Testis (tissue), 3 donors: ENCODE results near the gene HSPD1. TPM values are rescaled to one million over a fixed set of nuclear protein-coding genes. Genes with fewer than 3 reads are reported as not detected.

Source experiments
- DNase-seq: peaks from one replicate; pipeline ENCODE4 v3.0.0-alpha.2; 2019
- H3K27ac ChIP-seq, 2 donors: fragments of 200-600 bp; sonication (generic); one replicate each; pipeline ENCODE4 v1.5.1; 2019
- H3K27me3 ChIP-seq: fragments of 200-600 bp; sonication (generic); one replicate; pipeline ENCODE4 v1.5.1; 2019
- H3K36me3 ChIP-seq: fragments of 200-600 bp; sonication (generic); one replicate; pipeline ENCODE4 v1.5.1; 2017; ENCODE audit warnings: low read depth; ENCODE audit errors: missing control alignments
- H3K4me1 ChIP-seq: fragments of 200-600 bp; sonication (generic); one replicate; pipeline ENCODE4 v1.5.1; 2019
- H3K4me3 ChIP-seq, 2 donors: fragments of 200-600 bp; sonication (generic); one replicate each; pipeline ENCODE4 v1.5.1; 2017 to 2019
- H3K9me3 ChIP-seq: fragments of 200-600 bp; sonication (generic); one replicate; pipeline ENCODE4 v1.5.1; 2017
- POLR2A ChIP-seq: fragments of 450-650 bp; IDR thresholded peaks from one replicate; pipeline ENCODE4 v1.6.1; 2017; ENCODE audit warnings: antibody characterized with exemption, mild to moderate bottlenecking, moderate library complexity
- WGBS, 2 donors: methylation state at CpG; one replicate each; pipeline ENCODE4 v1.1.5; 2018; 5-methylcytosine and 5-hydroxymethylcytosine counted together
- intact Hi-C: fragments of 100-400 bp; cut with DNase I; formaldehyde crosslinking; loops from one replicate; pipeline ENCODE4 v1.15.1; 2023; ENCODE audit warnings: low total_unique reads
- polyA plus RNA-seq: library from polyadenylated mRNA; stranded (reverse); fragments of 350-450 nt; fragmentation: Illumina TruSeq; extraction: RNeasy Lipid Tissue Mini Kit (QIAGEN cat#74804); gene quantifications from one replicate; pipeline ENCODE4 v1.2.3, GENCODE V29; 2014; ENCODE audit warnings: low read depth, low replicate concordance; ENCODE audit not compliant: insufficient read depth
- total RNA-seq, 2 donors: library from RNA; depleted of rRNA; stranded (reverse); fragments of >200 nt; gene quantifications; one replicate each; pipeline ENCODE4 v1.2.3, GENCODE V29; 2016
- TF ChIP-seq, protein P1 (sequence below), 3 experiments: fragments of 450-650 bp in 2 of 3; fragments of 200-600 bp in 1 of 3; sonication (generic) in 1 of 3; IDR thresholded peaks; one replicate each; pipeline ENCODE4 v1.5.1; 2016 to 2019; ENCODE audit warnings: antibody characterized with exemption in 3 of 3, mild to moderate bottlenecking in 2 of 3, moderate library complexity in 1 of 3

The HSPD1 gene
- total and polyA plus RNA-seq, 3 donors from 2014 or later = 107 to 121 (median 111) TPM

GRCh38 chr2:197477797-197478196, 21.8 kb downstream of the HSPD1 start:
- intact Hi-C loops = no loop called here
- 96 to 98% methylated on average over 3 of the region's 3 CpGs for WGBS, 2 donors
- DNase-seq = no peak
- Histone ChIP-seq H3K4me3 (no peak overlapping the region), H3K4me1 (no peaks in the 10 kb centered on the region), H3K27ac (no peak overlapping the region), H3K36me3 (no peaks in the 10 kb centered on the region), H3K9me3 (no peaks in the 10 kb centered on the region), H3K27me3 (no peaks in the 10 kb centered on the region)
- TF ChIP-seq, protein P1, sequence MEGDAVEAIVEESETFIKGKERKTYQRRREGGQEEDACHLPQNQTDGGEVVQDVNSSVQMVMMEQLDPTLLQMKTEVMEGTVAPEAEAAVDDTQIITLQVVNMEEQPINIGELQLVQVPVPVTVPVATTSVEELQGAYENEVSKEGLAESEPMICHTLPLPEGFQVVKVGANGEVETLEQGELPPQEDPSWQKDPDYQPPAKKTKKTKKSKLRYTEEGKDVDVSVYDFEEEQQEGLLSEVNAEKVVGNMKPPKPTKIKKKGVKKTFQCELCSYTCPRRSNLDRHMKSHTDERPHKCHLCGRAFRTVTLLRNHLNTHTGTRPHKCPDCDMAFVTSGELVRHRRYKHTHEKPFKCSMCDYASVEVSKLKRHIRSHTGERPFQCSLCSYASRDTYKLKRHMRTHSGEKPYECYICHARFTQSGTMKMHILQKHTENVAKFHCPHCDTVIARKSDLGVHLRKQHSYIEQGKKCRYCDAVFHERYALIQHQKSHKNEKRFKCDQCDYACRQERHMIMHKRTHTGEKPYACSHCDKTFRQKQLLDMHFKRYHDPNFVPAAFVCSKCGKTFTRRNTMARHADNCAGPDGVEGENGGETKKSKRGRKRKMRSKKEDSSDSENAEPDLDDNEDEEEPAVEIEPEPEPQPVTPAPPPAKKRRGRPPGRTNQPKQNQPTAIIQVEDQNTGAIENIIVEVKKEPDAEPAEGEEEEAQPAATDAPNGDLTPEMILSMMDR (IDR thresholded peaks at IDR 0.05) = no peak

DNA sequence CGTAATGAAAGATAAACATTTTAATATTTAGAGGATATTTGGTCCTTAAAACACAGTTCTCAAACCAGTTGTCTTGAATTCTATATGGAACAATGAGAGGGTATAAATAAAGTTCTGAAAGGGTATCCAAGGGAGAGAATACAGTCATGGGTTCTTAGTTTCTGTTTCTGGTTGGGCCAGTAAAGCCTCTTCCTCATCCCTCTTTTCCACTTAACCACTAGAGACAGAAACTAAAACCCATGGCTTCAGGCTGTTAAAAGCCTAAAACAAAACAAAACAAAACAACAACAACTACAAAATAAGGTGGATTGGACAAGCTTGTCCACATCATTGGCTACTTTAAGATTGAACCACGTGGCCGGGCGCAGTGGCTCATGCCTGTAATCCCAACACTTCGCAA, 27.5 kb downstream of the HSPD1 start:
- intact Hi-C loops = no loop called here
- H3K27ac ChIP-seq = no peak overlapping the region
- no peaks in the 10 kb centered on the region for H3K27me3 ChIP-seq
- no peak for DNase-seq
- H3K4me3 ChIP-seq = no peak overlapping the region
- TF ChIP-seq, protein P1 (IDR thresholded peaks at IDR 0.05) = no peak
- TF ChIP-seq POLR2A = no peak
- H3K9me3 ChIP-seq = no peaks in the 10 kb centered on the region
- WGBS, 2 donors = 93 to 97% methylated on average over 5 of the region's 5 CpGs
- no peaks in the 10 kb centered on the region for H3K4me1 ChIP-seq
- H3K36me3 ChIP-seq = no peaks in the 10 kb centered on the region

- no peaks in the 10 kb centered on the region for H3K27me3 ChIP-seq
- no peak for DNase-seq
- TF ChIP-seq POLR2A = no peak
- TF ChIP-seq, protein P1 (IDR thresholded peaks at IDR 0.05) = no peak
- no peaks in the 10 kb centered on the region for H3K4me1 ChIP-seq
- 66 to 87% methylated on average over 1 of the region's 1 CpG for WGBS, 2 donors
- no peaks in the 10 kb centered on the region for H3K9me3 ChIP-seq
- H3K4me3 ChIP-seq = no peak overlapping the region
- no peaks in the 10 kb centered on the region for H3K36me3 ChIP-seq
- intact Hi-C loops = no loop called here
- H3K27ac ChIP-seq = no peak overlapping the region
These were observed 35.5 kb downstream of the HSPD1 start for GRCh38 chr2:197464175-197464574.

GRCh38 chr2:197461057-197461456, 38.6 kb downstream of the HSPD1 start:
- TF ChIP-seq, protein P1 (IDR thresholded peaks at IDR 0.05) = no peak
- no peak for TF ChIP-seq POLR2A
- Histone ChIP-seq H3K4me1 (no peaks in the 10 kb centered on the region), H3K27ac (no peak overlapping the region), H3K9me3 (no peaks in the 10 kb centered on the region), H3K4me3 (no peak overlapping the region), H3K27me3 (no peaks in the 10 kb centered on the region), H3K36me3 (no peaks in the 10 kb centered on the region)
- 86 to 89% methylated on average over 2 of the region's 2 CpGs for WGBS, 2 donors
- intact Hi-C loops = no loop called here
- DNase-seq = no peak

DNA sequence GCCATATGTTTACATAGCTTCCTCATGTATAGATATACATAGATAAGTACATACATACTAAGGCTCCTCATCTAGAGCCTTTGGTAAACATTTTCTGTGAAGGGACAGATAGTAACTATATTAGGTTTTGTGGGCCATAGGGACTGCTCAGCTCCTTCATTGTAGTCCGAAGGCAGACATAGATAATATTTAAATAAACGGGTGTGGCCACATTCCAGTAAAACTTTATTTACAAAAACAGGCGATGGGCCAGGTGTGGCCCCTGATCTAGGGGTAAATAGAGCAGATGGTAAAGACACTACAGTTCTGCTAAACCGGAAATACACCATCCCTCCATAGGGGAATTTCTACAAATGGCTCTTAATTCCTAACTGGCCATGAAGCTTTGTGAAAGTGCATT, 39.0 kb downstream of the HSPD1 start:
- intact Hi-C loops = no loop called here

More for the DNA sequence above, 39.0 kb downstream of the HSPD1 start:
- Histone ChIP-seq H3K27me3 (no peaks in the 10 kb centered on the region), H3K9me3 (no peaks in the 10 kb centered on the region), H3K4me3 (no peak overlapping the region), H3K36me3 (no peaks in the 10 kb centered on the region), H3K4me1 (no peaks in the 10 kb centered on the region), H3K27ac (no peak overlapping the region)
- WGBS, 2 donors = 89 to 94% methylated on average over 4 of the region's 4 CpGs
- TF ChIP-seq, protein P1 (IDR thresholded peaks at IDR 0.05) = no peak
- TF ChIP-seq POLR2A = no peak
- no peak for DNase-seq
